Jurkat, Clone E6-1 (cell line): ENCODE measurements around the gene TAF4B. TPM values are rescaled to one million over a fixed set of nuclear protein-coding genes. Genes with fewer than 3 reads are reported as not detected.
A peak's percentile ranks its signal among the peaks of the same experiment; 100 is the strongest.
"Not testable (repeated sequence)": the region's sequence is repeated elsewhere in the genome, so short reads cannot be mapped to it uniquely, and the experiment has no call there.

ENCODE experiments used
- DNase-seq: peaks from one replicate; pipeline ENCODE4 v3.0.0-alpha.2; 2011; ENCODE audit warnings: low read depth, low spot score
- H3K4me3 ChIP-seq: 2 replicates; pipeline ENCODE4 v1.5.1; 2011; ENCODE audit warnings: mild to moderate bottlenecking, low read length, control low read depth, moderate library complexity
- polyA plus RNA-seq: library from polyadenylated mRNA; unstranded; fragments of >200 nt; gene quantifications from one replicate; pipeline ENCODE4 v1.2.1, GENCODE V29; 2012; ENCODE audit warnings: missing spikeins; ENCODE audit not compliant: insufficient read length, insufficient read depth

TAF4B gene
- polyA plus RNA-seq = 10.7 TPM

- H3K4me3 ChIP-seq = peak within 1 kb of the TSS; percentile 64
- peak; percentile 67 for DNase-seq
Observed at GRCh38 chr18:26226229-26227050, at the start of gene TAF4B. TAF4B (plus strand) TSS chr18:26226445; CDS start chr18:26226934, 489 bp downstream.

GRCh38 chr18:26181343-26181826 lies 44.9 kb upstream of the TAF4B start:
- no peak overlapping the region for H3K4me3 ChIP-seq

GRCh38 chr18:26183395-26184112 lies 42.7 kb upstream of the TAF4B start:
- DNase-seq = no peak

More at GRCh38 chr18:26181343-26181826, 44.9 kb upstream of the TAF4B start:
- no peak for DNase-seq

GRCh38 chr18:26185267-26185666 lies 41.0 kb upstream of the TAF4B start:
- H3K4me3 ChIP-seq = no peak overlapping the region
- DNase-seq = no peak

More at GRCh38 chr18:26183395-26184112, 42.7 kb upstream of the TAF4B start:
- no peak overlapping the region for H3K4me3 ChIP-seq

- no peak for DNase-seq
- no peak overlapping the region for H3K4me3 ChIP-seq
Observed at GRCh38 chr18:26190506-26190905, 35.7 kb upstream of the TAF4B start.

- no peak overlapping the region for H3K4me3 ChIP-seq
- DNase-seq = no peak
Observed at GRCh38 chr18:26192233-26192632, 34.0 kb upstream of the TAF4B start.

- no peak for DNase-seq
- no peak overlapping the region for H3K4me3 ChIP-seq
Observed at GRCh38 chr18:26196605-26197004, 29.6 kb upstream of the TAF4B start.

GRCh38 chr18:26202001-26202400 lies 24.2 kb upstream of the TAF4B start:
- not testable (repeated sequence) for H3K4me3 ChIP-seq, DNase-seq

GRCh38 chr18:26205318-26205717 lies 20.9 kb upstream of the TAF4B start:
- no peak for DNase-seq
- no peak overlapping the region for H3K4me3 ChIP-seq

- no peak for DNase-seq
- no peak overlapping the region for H3K4me3 ChIP-seq
Observed at GRCh38 chr18:26206488-26206887, 19.8 kb upstream of the TAF4B start.

- H3K4me3 ChIP-seq = no peak overlapping the region
- no peak for DNase-seq
Observed at GRCh38 chr18:26207937-26208336, 18.3 kb upstream of the TAF4B start.

- DNase-seq = no peak
- no peak overlapping the region for H3K4me3 ChIP-seq
Observed at GRCh38 chr18:26208977-26209376, 17.3 kb upstream of the TAF4B start.

- no peak overlapping the region for H3K4me3 ChIP-seq
- no peak for DNase-seq
Observed at GRCh38 chr18:26210147-26210546, 16.1 kb upstream of the TAF4B start.

- DNase-seq = peak; percentile 94
- H3K4me3 ChIP-seq = no peak overlapping the region
Observed at GRCh38 chr18:26215247-26215970, 10.8 kb upstream of the TAF4B start.

- H3K4me3 ChIP-seq = no peak overlapping the region
- no peak for DNase-seq
Observed at GRCh38 chr18:26225022-26225693, 1.1 kb upstream of the TAF4B start.

- H3K4me3 ChIP-seq = peak overlapping the region; percentile 64
- DNase-seq = no peak
Observed at GRCh38 chr18:26225915-26226228, 373 bp upstream of the TAF4B start.

- no peak for DNase-seq
Observed at GRCh38 chr18:26227051-26227670, 916 bp downstream of the TAF4B start.

GRCh38 chr18:26228562-26229260 lies 2.5 kb downstream of the TAF4B start:
- no peak overlapping the region for H3K4me3 ChIP-seq
- no peak for DNase-seq

More at GRCh38 chr18:26227051-26227670, 916 bp downstream of the TAF4B start:
- H3K4me3 ChIP-seq = peak overlapping the region; percentile 64
